GM19452 (cell line): Measurements from ENCODE around the gene NARS2.
A peak's percentile ranks its signal among the peaks of the same experiment; 100 is the strongest.
"Not testable (repeated sequence)": the region's sequence is repeated elsewhere in the genome, so short reads cannot be mapped to it uniquely, and the experiment has no call there.

Experiments
- ATAC-seq: cut with Tn5 transposase; IDR thresholded peaks from one replicate; pipeline ENCODE4 v1.9.1; 2021; ENCODE audit not compliant: unreplicated experiment

Gene NARS2

DNA sequence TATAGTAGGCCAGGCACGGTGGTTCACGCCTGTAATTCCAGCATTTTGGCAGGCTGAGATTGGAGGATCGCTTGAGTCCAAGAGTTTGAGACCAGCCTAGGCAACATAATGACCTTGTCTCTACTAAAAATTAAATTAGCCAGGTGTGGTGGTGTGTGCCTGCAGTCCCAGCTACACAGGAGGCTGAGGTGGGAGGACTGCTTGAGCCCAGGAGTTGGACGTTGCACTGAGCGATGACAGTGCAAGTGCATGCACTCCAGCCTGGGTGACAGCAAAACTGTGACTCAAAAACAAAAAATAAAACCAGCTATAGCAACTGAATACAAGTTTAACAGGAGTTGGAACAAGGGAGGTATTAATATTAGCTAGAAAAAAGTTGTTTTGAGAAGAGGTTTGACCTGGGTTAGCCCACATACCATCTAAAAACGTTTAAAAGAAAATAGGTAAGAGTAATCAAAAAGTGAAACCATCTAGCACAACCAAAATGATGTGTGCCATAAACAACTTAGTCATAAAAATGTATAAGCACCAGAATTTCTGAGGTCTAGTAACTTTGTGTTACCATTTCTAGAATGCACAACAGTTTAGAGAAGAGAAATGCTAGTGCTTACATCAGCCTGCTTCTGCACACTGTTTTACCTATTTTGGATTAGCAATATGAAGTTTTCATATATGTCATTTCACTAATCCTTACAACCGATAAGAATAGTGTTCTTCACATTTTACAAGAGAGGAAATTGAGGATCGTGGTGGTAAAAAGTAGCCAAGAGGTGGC is 26.5 kb downstream of the NARS2 start:
- no peak for ATAC-seq

- ATAC-seq, result no peak
These were observed 32.7 kb downstream of the NARS2 start for GRCh38 chr11:78542007-78542406.

GRCh38 chr11:78541537-78541936 is 33.1 kb downstream of the NARS2 start:
- no peak for ATAC-seq

- ATAC-seq, result no peak
These were observed 34.4 kb downstream of the NARS2 start for GRCh38 chr11:78540256-78540655.

- ATAC-seq, result no peak
These were observed 35.2 kb downstream of the NARS2 start for GRCh38 chr11:78539506-78539905.

DNA sequence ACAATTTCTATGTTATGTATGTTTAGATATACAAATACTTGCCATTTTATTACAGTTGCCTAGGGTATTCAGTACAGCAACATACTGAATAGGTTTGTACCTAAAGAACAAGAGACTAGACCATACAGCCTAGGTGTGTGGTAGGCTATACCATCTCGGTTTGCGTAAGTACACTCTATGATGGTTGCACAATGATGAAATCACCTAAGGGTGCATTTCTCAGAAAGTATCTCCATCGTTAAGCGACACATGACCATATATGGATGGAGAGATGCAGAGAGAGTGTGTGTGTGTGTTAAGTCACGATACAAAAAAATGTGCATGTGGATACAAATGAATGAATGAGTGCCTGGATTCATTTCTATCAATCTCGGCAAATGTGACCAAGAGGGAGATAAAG is 37.7 kb downstream of the NARS2 start:
- ATAC-seq, result no peak

DNA sequence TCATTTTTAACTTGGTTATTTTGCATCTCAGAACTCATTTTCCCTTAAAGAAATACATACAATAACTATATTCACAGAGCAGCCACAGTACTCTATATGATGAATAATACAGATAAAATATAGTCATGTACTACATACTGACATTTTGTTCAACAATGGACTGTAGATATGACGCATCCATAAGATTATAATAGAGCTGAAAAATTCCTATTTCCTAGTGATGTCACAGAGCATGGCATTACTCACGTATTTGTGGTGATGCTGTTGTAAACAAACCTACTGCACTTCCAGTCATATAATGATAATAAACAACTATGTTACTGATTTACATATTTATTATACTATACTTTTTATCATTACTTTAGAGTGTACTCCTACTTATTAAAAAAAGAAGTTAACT is 38.7 kb downstream of the NARS2 start:
- no peak for ATAC-seq

DNA sequence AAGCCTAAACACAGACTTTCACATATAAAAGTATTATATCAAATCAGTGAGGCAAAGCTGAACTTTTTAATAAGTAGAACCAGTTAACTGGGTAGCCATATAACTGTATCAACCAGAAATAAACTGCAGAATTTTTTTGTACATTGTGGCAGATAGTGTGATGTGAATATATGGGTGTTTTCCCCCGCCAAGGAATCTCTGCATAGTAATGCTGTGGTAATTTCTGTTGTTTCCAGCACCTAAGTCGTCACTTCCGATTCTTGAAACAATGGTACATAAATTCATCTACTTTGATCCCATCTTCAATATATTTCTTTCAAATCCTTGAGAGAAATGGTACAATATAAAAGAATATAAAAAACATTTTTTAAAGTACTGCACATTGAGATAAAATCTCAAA is 39.6 kb downstream of the NARS2 start:
- ATAC-seq, result no peak

GRCh38 chr11:78533399-78533798 is 41.3 kb downstream of the NARS2 start:
- peak; percentile 76 for ATAC-seq

DNA sequence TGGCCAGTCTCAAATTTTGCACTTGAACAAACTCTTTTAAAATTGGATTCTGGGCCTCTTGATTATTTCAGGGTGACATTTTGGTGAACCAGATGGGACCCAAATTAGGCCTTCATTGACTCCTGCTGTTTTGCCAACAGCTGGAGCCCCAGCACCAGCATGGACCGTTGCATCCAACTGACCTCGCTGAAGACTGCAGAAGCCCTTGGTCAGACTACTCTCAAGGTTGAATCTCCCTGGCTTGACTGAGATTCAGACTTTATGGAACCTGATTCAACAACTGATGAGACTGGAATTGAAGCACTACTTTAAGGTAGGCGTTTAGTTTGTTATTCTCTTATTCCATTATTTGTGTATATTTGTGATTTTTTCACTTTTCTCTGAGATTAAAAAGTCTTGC is 41.7 kb downstream of the NARS2 start:
- peak; percentile 47 for ATAC-seq

GRCh38 chr11:78526497-78527146 is 48.0 kb downstream of the NARS2 start:
- no peak for ATAC-seq

DNA sequence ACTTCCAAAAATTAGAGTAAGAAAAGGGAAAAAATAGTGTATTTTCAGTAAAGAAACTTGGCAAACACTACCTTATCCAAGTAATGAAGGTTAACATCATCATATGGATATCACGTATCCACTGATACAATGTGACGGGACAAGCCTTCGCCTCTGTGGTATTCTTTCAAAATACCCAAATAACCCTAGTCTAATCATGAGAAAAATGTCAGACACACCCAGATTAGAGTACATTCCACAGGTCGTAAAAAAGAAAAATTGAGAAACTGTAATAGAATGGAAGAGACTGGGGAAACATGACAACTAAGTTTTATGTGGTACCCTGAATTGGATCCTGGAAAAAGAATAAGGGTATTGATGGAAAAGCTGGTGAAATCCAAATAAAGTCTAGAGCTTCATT is 48.9 kb downstream of the NARS2 start:
- no peak for ATAC-seq

DNA sequence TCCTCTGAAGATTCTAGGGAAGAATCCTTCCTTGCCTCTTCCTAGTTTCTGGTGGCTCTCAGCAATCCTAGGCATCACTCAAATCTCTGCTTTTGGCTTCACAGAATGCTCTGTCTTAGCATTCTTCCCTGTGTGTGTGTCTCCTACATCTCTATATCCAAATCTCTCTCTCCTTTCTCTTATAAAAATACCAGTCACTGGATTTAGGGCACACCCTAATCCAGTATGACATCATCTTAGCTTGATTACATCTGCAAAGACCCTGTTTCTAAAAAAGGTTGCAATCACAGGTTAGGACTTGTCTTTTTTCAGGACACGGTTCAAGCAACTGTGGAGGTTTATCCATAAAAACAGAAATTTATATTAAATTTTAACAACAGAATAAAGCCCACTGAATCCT is 54.4 kb downstream of the NARS2 start:
- ATAC-seq, result no peak

- ATAC-seq, result no peak
These were observed 58.4 kb downstream of the NARS2 start for GRCh38 chr11:78516281-78516680.

- no peak for ATAC-seq
These were observed 59.7 kb downstream of the NARS2 start for GRCh38 chr11:78514922-78515502.

GRCh38 chr11:78513085-78513484 is 61.6 kb downstream of the NARS2 start:
- ATAC-seq, result not testable (repeated sequence)

- ATAC-seq, result no peak
These were observed 64.1 kb downstream of the NARS2 start for GRCh38 chr11:78510597-78510996.

DNA sequence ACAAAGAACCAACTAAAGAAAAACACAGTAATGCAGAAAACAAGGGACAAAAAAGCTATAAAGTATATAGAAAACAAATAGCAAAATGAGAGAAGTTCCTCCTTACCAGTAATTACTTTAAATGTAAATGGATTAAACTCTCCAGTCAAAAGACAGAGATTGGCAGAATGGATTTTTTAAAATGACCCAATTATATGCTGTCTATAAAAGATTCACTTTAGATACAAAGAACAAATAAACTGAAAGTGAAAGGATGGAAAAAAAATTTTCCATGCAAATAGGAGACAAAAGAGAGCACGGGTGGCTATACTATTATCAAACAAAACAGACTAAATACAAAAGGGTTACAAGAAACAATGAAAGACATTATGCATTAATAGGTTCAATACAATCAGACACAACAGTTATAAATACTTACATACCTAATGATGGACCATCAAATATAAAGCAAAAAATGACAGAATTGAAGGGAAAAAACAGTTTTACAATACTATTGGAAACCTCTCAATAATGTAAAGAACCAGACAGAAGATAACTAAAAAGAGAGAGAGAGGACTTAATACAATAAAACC is 64.6 kb downstream of the NARS2 start:
- ATAC-seq, result no peak

DNA sequence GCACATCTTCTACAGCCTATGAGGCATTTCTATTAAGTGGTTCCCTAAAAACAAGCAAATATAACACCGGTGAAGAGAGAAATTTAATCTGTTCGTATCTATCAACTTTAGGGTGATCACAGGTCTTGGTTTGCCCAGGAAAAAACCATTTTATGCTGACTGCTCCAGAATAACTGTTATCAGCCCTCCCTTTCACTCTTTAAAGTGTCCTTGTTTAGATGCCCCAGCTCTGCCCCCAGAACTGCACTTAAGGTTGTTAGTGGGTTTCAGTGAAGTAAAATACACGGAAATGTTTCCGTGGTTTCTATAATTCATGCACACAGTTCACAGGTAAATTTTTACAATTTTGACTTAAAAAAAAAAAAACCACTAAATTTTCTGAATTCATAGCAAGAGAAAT is 70.0 kb downstream of the NARS2 start:
- ATAC-seq, result no peak

- ATAC-seq, result no peak
These were observed 70.5 kb downstream of the NARS2 start for GRCh38 chr11:78504181-78504580.

GRCh38 chr11:78499971-78500370 is 74.7 kb downstream of the NARS2 start:
- ATAC-seq, result no peak

DNA sequence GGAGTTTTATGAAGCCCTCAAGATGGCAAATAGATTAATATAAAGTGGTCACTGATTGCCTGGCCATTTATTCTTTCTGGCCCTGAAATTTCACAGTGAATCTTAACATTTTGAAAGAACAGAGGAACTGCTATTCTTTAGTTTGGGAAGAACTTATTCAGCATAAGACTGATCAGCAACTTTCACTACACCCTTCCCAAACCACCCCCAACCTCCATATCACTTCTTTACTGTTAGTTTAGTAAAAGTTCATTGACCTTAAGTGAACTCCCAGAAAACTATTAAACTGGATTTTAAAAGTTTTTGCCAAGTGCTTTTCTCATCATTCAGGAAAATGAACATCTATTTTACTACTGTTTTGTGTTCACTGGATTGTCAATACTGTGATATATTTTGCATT is 77.4 kb downstream of the NARS2 start:
- no peak for ATAC-seq
